HG03565 (cell line): ENCODE measurements around the gene IGFL2.
"Not testable (repeated sequence)": the region's sequence is repeated elsewhere in the genome, so short reads cannot be mapped to it uniquely, and the experiment has no call there.

ENCODE experiments used
- ATAC-seq: cut with Tn5 transposase; IDR thresholded peaks from one replicate; pipeline ENCODE4 v1.9.1; 2021; ENCODE audit warnings: mild to moderate bottlenecking, moderate library complexity; ENCODE audit not compliant: unreplicated experiment

Gene IGFL2

DNA sequence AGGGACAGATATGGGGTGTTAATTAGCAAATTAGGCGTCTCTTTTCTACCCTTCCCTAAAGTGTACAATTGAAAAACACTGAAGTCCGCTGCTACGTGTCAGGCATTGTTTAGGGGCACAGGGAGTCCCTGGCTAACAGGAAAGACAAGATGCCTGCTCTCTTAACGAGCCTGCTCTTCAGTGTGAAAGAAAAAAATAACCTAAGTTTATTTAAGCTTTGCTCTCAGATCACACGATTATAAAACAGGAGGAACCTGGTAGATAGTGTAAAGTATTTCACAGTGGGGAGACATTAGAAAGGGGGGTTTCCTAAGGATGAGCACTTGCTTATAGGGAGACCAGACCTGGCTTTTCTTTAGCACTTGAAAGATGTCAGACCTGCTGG is 38.7 kb downstream of the IGFL2 start:
- ATAC-seq = no peak

DNA sequence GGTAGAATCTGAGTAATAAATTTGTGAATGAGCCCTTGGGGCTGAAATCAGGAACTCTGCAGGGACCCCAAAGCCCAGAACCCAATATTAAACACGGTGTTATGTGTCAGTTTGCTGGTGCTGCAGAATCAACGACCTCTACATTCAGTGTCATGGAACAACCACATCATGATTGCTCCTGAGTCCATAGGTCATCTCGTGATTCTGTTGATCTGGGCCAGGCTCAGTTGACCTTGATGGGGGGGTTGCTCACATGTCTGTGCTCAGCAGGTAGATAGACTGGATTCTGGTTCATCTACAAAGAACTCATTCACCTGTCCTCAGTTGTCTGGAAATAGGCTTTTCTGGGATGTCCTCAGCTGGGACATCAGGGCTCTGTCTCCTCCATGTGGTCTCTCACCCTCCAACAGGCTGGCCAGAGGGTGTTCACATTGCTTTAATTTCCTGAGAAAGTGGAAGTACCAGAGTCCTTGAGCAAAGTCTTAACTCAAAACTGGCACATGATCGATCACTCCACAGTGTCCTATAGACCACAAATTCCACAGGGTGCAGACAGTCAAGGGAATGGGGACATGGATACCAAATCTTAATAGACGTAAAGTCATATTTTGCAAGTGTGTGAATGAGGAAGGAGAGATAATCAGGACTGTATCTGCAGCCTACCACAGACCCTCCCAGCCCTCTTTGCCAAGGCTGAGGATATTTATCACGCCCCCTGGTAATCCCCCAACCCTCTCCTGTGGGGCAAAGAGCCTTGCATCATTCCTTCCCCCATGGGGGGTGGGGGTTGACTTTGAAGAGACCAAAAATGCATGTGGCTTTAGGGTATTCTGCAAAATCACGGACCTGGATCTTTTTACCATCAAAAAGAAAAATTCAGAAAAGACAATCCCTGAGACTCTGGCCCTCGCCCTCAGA is 42.2 kb downstream of the IGFL2 start:
- ATAC-seq = no peak

DNA sequence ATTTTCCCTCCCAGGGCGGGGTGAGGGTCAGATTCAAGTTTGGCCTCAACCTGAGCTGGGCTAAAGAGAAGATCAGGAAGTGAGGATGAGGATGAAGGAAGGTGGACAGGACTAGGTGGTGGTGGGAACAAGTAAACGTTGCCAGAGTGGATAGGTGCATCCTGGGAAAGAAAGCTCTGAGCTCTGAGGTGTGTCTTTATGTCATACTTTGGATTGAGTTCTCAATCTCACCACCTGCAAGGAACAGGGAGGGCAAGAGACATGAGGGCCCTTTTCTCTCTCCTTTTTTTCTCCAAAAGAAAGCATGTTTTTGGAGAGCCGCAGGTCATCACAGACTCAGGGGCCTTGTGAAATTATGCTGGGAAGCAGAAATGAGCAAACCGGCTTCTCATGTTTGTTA is 43.3 kb downstream of the IGFL2 start:
- ATAC-seq = no peak

DNA sequence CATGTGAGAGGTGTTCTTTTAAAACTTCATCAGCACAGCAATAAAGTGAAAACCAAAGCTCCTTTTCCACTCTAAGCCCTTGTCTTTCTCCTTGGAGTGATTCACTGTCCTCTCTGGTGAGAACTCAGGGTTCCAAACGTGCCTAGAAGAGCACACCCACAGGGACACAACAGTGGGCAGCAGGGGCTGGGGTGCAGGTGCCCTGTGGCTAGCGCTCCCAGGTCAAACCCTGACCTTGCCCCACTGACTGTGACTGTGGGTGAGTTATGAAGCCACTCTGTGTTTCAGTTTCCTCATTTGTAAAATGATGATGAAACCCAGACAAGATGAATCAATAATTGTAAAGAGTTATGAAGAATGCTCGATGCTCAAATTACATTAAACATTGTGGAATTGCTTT is 43.9 kb downstream of the IGFL2 start:
- no peak for ATAC-seq

DNA sequence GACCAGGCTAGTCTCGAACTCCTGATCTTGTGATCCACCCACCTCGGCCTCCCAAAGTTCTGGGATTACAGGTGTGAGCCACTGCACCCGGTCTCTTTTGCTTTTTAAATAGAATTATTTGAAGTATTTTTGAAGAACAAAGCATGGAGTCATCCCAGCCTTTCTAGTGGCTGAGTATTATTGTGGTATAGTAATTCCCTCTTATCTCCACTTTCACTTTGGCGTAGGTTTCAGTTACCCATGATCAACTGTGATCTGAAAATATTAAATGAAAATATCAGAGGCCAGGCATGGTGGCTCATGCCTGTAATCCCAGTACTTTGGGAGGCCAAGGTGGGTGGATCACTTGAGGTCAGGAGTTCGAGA is 44.6 kb downstream of the IGFL2 start:
- not testable (repeated sequence) for ATAC-seq

DNA sequence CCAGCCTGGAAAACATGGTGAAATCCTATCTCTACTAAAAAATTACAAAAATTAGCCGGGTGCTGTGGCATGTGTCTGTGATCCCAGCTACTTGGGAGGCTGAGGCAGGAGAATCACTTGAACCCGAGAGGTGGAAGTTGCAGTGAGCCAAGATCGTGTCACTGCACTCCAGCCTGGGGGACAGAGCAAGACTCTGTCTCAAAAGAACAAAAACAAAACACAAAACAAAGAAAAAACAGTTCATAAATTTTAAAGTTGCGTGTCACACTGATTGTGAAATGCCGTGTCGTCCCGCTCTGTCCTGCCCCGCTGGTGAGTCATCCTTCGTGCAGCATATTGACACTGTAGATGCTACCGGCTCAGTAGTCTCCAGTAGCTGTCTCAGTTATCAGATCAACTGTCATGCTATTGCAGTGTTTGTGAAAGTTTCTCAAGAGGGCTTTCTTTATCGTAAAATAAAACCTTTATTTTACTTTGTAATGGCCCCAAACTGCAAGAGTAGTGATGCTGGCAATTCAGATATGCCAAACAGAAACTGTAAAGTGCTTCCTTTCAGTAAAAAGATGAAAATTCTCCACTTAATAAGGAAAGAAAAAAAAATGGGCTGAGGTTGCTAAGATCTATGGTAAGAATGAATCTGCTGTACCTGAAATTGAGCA is 45.1 kb downstream of the IGFL2 start:
- ATAC-seq = no peak

DNA sequence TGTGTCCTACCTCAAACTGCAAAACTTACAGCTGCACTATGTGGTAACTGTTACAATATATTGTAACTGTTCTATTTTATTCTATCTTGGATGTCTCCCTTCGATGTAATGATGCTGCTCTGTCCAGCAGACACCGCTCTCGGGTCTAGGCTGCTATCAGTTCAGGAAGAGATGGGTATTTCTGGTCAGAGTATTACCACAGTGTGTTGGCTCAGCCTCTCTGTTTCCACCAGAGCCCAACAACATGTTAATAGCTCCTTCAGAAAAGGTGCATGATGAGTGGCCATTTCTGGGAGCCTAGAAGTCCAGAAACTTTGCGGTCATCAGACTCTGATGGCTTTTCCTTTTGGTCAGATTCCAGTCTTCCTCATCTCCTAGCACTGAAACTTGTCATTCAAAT is 45.6 kb downstream of the IGFL2 start:
- no peak for ATAC-seq

DNA sequence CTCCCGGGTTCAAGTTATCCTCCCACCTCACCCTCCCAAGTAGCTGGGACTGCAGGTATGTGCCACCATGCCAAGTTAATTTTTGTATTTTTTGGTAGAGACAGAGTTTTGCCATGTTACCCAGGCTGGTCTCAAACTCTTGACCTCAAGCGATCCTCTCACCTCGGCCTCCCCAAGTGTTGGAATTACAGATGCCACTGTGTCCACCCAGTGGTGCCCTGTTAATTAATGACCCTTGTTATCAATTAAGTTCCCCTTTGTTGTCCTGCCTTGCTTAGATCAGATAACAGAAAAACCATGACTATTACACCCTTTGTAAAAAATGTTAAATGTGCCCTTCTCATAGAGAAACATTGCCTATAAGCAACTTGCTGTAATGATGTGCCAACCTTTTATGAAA is 47.1 kb downstream of the IGFL2 start:
- no peak for ATAC-seq

DNA sequence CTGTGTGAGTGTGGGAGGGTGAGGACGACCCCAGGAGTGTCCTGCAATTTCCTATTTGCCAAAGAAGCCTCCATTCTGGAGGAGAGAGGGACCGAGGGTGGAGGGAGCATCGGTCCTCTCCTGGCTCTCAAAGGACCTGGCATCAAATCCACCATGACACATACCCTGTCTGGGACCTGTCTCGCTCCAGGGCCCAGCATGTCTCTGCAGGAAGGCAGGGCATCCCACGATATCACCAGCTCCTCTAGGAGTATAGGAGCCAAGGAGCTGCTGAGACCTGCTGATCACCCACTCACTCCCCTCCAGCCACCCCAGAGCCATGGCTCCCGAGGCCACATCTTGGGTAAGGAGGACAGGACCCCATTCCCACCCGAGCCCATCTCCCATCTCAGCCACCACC is 47.9 kb downstream of the IGFL2 start:
- not testable (repeated sequence) for ATAC-seq

DNA sequence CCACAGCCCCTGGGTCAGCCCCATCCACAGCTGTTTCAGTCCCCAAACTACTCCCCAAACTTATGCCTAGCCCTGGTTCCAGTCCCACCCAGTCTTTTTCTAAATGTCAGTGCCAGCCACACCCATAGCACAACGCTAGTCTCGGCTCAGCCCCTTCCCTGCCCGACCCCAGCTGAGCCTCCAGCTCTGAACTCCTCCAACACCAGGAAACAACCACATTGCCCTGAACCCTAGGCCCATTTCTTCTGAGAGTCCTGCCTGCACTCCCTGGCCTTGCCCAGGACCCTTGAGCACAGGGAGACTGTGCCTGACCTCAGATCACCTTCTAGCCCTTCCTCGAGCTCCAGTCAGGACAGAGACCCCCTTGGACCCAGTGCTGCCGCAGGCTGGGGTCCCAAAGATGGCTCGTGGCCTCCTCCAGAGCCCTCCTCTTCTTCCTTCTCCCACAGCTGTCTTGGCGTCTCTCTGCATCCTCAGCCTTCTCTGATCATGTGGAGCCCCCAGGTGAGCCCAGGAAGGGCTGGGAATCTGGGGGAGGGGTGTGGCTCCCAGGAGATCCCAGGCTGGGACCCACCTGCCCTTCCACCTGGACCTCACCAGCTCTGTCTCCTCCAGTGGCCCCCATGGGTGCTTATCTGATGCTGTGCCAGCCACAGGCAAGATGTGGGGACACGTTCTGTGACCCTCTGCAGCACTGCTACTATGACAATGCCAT is 48.5 kb downstream of the IGFL2 start:
- ATAC-seq = no peak

DNA sequence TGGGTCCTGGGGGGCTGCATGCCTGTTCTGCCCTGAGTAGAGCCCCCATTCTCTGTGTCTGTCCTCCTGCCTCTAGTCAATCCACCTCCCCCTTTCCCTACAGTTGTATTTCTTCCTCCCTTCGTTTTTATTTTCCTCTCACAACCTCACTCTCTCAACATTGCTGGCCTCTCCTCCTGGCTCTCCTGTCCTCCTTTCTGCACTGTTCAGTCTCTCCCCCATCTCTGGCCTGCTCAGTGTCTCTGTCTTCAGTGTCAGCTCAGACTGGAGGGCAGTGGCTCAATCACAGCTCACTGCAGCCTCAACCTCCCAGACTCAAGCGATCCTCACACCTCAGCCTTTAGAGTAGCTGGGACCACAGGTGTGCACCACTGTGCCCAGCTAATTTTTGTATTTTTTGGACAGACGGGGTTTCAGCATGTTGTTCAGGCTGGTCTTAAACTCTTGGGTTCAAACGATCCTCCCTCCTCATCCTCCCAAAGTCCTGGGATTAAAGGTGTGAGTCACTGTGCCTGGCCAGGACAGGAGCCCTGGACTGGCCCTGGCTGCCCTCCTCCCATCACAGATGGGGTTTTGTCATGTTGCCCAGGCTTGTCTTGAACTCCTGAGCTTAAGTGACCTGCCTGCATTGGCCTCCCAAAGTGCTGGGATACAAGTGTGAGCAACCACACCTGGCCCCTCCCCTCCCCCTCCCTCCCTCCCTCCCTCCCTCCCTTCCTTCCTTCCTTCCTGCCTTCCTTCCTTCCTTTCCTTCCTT is 49.5 kb downstream of the IGFL2 start:
- no peak for ATAC-seq

DNA sequence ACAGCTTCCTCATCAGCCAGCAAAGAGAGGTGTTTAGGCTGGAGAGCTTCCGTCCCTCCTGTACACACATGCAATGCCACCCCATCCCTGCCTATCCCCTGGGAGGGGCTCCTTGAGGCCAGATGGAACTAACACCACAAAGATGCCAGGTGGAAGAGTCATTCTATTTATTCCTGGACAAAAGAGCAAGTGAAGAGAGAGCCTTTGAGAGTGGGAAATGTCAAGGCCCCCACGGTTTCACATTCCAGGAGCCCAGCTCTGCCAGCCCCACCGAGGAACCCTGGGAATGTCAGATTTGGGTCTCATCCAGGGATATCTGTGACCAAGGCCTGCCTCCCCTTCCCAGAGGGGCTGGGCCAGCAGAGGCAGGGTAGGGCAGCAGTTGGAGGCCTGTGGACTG is 50.7 kb downstream of the IGFL2 start:
- no peak for ATAC-seq

DNA sequence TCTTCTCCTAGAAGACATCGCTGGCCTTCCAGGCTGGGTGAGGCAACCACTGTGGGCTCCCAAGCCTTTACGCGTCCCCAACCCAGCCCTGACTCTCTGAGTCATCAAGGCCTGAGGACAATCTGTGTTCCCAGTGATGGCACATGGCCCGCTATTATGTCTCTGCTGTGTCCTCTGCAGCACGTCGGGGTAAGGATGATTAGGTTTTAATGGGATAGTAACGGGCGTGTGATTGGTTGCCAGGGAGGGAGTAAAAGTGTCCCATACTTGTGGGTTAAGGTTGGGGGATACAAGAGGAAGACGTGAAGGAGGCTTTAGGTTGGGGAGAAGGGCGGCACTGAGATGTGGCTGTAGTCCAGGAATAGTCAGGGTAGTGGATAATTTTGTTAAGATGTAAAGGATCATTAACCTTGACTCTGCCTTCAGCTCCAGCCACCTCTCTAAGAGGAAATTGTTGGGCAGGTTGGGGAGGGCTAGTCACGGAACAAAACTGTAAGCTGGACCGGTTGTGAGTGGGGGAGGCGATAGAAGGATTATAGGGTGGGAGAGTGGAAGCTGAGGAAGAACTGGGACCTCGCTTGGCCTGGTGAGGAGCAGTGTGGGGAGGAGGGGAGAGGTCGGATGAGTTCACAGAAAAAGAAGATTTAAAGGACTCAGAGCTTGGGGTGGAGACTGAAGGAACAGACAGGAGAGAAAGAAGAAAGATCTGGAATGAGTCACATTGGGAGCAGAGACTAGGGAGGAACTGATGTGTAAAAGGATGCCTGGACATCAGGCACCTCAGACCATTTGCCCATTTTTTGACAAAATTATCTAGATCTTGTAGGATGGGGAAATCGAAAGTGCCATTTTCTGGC is 53.6 kb downstream of the IGFL2 start:
- no peak for ATAC-seq

DNA sequence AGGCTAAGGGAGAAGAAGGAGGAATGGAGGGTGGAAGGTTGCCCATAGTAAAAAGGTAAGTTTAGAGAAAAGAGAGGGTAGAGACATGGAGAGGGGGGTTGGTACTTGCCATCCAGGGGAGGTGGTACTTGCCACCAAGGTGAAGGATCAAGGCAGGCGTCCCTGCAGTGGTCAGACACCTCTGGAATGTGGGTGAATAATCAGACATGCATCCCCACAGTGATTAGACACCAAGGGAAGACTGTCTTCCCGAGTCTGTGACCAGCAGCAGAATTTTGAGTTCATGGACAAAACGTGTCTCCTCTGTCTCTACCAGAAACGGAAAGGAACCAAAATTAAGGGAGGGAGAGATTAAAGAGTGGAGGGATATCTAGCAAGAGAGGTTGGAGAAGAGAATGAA is 54.4 kb downstream of the IGFL2 start:
- ATAC-seq = no peak

DNA sequence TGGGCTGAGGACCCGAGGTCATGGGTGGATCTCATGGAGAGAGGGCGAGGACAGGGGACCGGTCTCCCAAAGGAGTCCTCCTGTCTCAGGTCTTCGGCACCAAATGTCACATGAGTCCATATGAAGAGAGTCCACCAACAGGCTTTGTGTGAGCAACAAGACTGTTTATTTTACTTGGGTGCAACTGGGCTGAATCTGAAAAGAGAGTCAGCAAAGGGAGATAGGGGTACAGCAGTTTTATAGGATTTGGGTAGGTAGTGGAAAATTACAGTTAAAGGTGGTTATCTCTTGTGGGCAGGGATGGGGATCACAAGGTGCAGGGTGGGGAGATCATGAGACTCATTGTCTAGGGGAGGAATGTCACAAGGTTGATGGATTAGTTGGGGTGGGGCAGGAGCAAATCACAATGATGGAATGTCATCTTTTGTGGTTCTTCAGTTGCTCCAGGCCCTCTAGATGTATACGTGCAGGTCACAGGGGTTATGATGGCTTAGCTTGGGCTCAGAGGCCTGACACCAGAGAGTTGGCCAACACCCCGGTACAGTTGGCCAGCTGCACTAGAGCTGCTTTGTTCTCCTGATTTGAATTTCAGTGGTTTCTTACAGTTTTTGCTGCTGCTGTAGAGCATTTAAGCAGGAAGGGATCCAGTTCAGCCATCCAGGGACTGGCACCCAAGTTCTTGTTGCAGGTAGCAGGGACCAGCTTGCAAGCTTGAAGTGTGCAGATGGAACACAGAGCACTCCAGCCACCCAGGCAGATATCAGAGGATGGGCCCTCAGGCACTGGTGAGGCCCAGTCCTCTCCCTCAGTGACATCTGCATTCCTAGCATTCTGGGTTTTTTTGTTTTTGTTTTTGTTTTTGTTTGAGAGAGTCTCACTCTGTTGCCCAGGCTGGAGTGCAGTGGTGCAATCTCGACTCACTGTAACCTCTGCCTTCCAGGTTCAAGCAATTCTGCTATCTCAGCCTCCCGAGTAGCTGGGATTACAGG is 55.1 kb downstream of the IGFL2 start:
- ATAC-seq = no peak

DNA sequence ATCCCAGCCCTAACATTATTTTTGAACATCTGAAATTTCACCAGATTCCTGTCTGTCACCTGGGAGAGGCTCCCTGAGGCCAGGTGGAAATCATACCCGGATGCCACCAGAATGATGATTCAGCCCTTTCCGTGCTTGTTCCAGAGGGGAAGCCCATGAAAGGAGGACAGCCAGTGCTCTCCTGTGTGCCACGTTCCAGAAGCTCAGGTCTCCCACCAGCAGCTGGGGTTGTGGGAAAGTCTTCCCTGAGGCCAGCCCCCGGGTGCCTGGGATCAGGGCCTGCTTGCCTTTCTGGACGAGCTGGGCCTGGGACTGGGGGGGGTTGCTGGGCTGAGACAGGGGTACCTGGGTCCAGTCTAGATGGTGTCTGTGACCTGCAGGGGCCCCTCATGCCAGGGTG is 56.0 kb downstream of the IGFL2 start:
- ATAC-seq = no peak

DNA sequence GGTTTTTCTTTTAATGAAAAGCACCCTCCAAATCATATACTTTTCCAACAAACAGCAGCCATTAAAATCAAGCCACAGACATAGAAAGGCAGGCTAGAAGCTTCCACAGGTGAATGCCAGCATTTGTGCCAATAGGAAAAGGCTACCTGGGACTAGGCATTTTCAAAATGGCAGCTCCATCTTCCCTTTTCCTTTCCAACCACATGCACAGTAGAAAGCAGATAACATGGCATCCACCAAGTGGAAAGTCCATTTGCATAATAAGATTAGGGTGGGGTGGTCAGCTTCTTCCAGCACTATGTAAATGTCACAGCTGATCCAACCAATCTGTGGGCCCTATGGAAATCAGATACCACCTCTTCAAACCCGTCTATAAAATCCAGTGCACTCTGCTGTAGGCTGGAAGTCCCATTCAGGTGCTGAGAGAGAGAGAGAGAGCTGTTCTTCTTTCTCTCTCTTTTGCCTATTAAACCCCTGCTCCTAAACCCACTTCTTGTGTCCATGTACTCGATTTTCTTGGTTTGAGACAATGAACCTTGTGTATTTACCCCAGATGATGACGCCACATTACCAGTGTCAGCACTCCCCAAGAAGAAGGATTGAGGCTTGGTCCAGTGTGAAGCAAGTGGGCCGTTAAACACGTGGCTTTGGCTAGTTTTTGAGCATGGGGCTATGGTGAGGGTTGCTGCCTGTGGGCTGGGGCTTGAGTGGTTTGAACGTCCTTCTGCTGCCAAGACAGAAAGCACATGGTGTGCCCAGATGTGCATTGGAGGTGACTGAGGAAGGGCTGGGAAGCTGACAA is 57.3 kb downstream of the IGFL2 start:
- ATAC-seq = no peak

DNA sequence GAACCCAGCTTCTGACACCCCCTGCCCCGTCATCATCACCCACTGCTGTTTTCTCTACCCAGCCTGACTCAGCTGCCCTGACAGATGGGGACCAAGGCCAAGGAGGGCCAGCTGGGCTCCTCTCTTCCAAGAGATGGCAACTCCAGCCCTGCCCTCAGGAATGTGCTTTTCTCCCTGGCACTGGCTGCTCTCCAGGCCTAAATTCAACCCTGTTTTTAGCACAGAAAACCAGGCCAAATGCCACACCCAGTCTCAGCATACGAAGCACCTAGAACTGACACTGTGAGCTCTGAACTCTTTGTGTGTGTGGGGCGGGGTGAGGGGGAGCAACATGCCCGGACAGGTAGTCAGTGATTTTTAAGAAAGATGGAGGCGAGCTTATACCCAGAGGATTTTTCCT is 58.1 kb downstream of the IGFL2 start:
- no peak for ATAC-seq
